ENCODE measurements around the gene LRP10.

GRCh38 chr14:22866874-22867273 lies 4.7 kb upstream of the LRP10 start:
- no peak for TF ChIP-seq POLR2AphosphoS5 (IDR thresholded peaks at IDR 0.05; ENCODE audit: low read depth, low read length)
- no peak for TF ChIP-seq SIN3A (IDR thresholded peaks at IDR 0.05; ENCODE audit: borderline replicate concordance, insufficient read depth, low read length)

Data from PFSK-1 (cell line).